Umbilical cord (tissue), 2 donors: ENCODE results near the gene COX7A2L. TPM values are rescaled to one million over a fixed set of nuclear protein-coding genes. Genes with fewer than 3 reads are reported as not detected.
A peak's percentile ranks its signal among the peaks of the same experiment; 100 is the strongest.
"Not testable (repeated sequence)": the region's sequence is repeated elsewhere in the genome, so short reads cannot be mapped to it uniquely, and the experiment has no call there.

Source experiments
- DNase-seq: peaks from one replicate; pipeline ENCODE4 v3.0.0-alpha.2; 2015; ENCODE audit warnings: low spot score
- total RNA-seq: library from RNA; depleted of rRNA; stranded (reverse); fragments of >200 nt; gene quantifications from one replicate; pipeline ENCODE4 v1.2.3, GENCODE V29; 2014; ENCODE audit warnings: low replicate concordance; ENCODE audit not compliant: insufficient read depth

Gene COX7A2L, protein sequence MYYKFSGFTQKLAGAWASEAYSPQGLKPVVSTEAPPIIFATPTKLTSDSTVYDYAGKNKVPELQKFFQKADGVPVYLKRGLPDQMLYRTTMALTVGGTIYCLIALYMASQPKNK
- 165 TPM for total RNA-seq

DNA sequence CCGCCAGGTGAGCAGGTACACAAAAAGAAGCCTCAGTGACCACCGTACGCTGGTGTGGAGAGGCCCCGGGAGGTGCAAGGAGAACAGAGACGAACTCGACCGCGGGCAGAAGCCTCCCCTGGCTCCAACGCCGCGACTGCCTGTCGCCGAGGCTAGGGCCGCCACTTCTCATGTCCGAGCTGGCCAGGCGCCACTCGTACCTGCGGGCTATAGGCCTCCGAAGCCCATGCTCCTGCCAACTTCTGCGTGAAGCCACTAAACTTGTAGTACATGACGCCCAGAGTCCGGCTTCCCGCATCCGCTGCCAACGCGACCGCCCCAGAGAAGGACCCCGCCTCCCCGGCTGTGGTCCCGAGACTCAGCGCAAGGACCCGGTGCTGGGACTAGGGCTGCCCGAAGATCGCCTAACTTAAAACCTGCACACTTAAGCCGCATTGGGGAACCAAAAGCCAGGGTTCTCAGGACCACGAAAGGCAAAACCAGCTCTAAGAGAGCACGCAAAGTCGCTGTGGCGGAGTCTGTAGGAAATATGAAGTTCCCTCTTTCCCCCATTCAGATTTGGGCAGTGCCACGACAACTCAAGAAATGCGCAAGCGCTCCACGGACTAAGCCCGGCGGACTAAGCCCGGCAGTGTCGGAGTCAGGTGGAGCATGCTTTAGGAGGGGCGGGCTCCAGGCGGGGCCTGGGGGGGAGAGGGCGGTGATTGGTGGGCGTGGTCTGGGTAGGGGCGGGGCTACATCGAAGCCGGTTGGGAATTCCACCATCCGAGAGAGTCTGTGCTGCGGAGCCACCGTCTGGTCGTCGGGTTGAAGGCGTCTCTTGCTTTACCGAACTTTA is at the start of gene COX7A2L:
COX7A2L (minus strand) TSS at position 328 of the 838 bp plus-strand sequence; CDS start at position 272, 56 bp downstream.
- DNase-seq = peak; percentile 99

DNA sequence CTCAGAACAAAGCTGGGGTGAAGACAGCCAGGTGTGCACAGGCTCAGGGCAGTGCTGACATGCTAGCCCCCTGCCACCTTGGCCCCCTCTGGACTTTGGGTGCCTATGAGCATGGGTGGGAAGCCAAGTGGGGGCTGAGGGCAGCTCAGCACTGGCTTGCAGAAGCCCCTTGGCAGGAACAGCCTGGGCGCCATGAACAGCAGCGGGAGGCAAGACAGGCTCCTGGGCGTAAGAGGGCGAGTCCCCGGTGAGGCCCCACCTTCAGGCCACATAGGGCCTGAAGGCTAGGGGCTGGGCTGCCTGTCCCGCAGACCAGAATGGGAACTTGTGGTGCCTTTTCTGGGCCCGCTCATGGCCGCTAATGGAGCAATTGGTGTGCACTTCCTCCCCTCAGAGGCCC is 47.0 kb upstream of the COX7A2L start:
- DNase-seq = no peak

DNA sequence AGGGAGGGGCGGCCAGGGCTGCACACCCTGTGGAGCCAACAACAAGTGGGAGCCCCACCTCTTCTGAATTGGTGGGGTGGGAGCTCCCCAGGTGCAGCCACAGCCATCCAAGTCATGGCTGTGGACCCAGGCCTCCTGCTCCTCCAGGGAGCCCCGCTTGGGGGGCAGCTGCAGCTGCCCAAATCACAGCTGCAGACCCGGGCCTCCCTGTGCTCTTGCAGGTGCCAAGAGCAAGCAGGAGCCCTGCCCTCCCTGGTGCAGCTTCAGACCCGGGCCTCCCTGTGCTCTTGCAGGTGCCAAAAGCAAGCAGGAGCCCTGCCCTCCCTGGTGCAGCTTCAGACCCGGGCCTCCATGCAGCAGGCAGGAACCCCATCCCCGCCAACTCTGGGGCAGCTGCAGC is 46.5 kb upstream of the COX7A2L start:
- no peak for DNase-seq

DNA sequence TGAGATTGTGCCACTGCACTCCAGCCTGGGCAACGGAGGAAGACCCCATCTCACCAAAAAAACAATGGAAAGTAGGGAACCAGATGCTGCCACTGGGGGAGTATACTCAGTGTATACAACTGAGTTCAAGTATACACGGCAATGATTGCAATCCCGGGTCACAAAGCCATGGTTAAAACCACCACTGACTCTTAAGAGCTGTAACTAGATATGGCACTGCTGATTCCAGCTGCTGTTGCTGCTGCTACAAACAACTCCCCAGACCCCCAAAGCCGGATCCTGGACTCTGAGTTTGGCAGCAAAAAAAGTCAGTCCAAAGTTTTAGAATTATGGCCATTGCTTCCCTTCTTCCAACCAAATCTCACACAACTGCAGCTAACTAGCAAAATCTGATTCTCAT is 43.7 kb upstream of the COX7A2L start:
- no peak for DNase-seq

DNA sequence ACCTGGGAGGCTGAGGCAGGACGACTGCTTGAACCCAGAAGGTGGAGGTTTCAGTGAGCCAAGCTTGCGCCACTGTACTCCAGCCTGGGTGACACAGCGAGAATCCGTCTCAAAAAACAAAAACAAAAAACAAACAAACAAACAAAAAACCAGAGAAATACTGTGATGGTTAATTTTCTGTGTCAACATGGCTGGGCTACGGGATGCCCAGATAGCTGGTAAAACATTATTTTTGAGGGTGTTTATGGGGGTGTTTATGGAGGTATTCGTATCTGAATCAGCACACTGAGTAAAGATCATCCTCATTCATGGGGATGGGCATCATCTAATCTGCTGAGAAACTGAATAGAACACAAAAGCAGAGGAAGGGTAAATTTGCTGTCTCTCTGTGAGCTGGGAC is 40.8 kb upstream of the COX7A2L start:
- no peak for DNase-seq

DNA sequence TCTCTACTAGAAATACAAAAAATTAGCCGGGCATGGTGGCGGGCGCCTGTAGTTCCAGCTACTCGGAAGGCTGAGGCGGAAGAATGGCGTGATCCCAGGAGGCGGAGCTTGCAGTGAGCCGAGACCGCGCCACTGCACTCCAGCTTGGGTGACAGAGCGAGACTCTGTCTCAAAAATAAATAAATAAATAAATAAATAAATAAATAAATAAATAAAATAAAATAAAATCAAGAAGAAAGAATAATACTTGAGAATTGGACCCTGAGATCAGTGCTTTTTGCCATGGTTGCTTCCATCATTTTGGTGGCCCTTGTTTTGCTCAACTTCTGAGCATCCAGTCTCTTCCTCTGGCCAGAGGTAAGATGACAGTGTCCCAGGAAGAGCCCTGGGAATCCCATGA is 37.0 kb upstream of the COX7A2L start:
- not testable (repeated sequence) for DNase-seq

DNA sequence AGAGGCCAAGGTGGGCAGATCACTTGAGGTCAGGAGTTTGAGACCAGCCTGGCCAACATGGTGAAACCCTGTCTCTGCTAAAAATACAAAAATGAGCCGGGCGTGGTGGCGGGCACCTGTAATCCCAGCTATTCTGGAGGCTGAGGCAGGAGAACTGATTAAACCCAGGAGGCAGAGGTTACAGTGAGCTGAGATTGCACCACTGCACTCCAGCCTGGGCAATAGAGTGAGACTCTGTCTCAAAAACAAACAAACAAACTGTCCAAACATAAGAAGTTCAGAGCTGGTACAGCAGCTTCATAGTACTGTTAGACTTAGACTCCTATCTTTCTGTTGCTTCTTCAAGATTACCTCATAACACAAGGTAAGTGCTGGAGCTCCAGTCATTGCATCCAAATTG is 32.3 kb upstream of the COX7A2L start:
- not testable (repeated sequence) for DNase-seq

DNA sequence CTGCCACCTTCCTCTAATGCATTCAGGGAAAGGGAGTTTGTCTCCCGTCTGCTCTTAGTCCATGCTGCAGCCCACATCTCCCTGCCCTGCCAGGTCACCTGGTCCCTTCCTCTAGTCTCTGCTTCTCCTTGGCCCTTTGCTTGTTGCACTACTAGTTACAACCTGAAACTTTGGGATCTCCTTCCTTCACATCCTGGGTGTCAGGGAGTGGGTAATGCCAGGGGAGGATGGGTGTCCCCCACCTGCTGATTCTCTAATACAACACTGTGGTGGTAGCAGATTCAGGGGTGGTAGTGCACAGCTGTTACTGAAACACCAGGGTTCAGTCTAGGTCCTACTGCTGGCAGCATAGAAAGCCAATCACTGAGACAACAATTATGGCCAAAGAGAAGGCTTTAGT is 31.2 kb upstream of the COX7A2L start:
- no peak for DNase-seq

DNA sequence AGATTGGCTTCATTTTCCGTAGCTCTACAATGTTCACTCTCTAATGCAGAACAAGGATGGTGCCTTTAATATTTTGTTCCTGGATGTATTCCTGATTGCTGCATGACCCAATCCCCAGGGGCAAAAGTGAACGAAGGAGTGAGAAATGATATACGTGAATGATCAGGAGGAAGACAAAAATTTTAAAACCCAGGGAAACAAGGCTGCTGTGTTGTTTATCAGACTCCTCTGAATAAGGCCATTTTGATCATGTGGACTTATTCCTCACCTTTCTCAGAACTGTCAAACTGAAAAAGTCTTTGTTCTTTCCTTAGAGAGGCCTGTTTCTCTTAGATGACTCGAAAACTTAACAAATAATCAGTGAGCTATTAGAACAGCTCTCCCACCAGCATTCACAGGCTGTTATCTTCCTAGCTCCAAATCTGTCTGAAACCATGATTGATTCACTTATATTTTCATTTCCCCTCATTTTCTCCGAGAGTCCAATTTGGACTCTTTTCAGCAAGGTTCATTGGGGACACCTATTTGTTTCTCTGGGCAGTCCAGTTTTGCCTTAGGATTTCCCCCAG is 29.5 kb upstream of the COX7A2L start:
- DNase-seq = no peak

DNA sequence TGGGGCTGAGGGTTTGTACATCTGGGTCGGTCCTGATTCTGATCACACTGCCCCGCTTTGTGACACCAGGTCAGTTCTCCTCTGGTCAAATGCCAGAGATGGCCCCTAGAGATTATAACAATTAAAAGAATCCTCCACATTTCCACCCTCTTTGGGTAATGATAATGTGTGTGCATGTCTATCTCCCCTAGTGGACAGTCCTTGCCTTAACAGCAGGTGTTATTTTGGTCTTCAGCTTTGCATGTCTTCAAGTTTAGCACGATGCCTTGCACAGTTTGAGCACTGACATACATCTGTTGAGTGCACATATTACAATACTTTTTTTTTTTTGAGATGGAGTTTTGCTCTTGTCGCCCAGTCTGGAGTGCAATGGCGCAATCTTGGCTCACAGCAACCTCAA is 25.7 kb upstream of the COX7A2L start:
- no peak for DNase-seq

DNA sequence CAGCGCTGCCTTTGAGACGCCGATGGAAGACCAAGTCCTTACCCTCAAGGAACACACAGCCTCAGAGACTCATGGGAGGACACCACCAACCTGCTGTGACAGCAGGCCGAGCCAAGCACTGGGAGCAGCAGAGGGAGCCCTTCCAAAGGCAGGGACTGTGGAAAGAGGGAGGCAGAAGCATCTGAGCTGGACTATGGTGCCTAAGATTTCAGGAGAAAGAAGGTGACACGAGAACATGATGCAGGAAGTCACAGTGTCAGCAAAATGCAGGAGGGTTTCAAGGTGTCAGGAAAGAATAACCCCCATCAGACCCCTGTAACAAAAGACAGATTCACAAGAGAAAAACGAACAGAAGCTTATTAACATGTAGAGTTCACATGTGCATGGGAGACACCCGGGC is 24.2 kb upstream of the COX7A2L start:
- DNase-seq = no peak

DNA sequence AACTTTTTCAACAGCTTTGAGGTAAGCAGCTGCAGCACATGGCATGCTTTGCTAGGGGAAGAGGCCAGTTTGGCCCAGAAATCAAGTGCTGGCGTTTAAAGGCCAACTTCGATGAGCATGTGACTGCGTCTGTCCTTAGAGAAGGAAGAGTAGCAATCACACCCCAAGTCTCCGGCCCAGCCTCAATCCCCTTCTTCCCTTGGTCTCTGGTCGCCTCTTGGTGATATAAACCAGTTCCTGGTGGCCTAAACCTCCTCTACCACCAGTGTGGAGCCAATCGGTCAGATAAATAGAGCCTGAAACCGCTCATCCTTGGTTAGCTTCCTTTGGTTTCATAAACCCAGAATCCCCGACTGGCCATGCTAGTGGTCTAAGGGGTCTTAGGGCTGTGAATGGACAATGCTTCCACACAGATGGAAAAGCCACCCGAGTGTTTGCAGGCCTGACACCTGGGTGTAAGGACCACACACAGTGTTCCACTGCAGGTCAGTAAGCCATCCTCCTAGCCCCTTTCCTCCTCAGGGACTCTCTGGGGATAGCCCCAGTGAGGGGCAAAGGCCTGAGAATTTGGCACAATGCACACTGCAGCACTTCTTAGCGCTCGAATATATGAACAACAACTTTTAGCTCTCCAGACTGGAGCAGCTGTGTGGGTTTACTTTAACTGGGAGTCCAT is 23.0 kb upstream of the COX7A2L start:
- no peak for DNase-seq

DNA sequence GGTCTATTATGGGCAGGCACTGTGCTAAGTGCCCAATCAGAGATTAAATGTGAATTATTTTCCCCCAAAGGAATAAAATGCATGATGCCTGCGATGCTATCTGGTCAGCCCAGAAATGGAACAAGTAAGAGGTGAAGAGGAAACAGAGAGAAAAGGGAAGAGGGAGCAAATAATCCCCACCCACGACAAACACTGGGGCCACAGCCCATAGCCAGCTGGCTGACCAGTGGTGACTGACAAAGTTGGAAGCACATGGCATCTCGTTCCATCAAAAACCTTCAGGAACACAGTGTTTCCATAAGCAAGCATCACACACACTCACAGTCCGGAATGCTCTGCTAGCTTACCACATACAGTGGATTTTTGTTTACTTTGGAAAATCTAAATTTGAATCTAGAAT is 21.1 kb upstream of the COX7A2L start:
- no peak for DNase-seq

DNA sequence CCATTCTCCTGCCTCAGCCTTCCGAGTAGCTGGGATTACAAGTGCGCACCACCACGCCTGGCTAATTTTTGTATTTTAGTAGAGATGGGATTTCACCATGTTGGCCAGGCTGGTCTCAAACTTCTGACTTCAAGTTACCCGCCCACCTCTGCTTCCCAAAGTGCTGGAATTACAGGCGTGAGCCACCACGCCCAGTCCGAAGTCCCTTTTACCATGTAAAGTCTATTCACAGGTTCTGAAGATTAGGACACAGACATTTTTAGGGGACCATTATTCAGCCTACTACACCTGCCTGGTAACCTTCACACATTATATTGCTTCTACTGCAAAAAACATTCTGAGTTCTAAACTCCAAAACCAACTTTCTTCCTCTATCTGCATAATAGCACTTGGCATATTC is 19.0 kb upstream of the COX7A2L start:
- not testable (repeated sequence) for DNase-seq

DNA sequence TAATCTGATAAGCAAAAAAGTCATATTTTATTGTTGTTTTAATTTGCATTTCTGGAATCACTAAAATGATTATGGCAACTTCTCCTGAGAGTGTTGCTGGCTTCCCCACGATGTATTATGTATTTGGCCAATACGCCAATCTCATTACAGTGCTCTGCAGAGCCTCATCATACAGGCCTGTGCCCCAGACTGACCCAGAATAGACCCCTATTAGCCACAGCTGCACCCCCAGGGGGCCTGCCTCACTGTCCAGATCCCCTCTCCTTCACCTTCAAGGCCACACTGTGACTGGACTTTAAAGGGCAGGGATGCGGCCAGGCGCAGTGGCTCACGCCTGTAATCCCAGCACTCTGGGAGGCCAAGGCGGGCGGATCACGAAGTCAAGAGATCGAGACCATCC is 17.4 kb upstream of the COX7A2L start:
- DNase-seq = no peak

DNA sequence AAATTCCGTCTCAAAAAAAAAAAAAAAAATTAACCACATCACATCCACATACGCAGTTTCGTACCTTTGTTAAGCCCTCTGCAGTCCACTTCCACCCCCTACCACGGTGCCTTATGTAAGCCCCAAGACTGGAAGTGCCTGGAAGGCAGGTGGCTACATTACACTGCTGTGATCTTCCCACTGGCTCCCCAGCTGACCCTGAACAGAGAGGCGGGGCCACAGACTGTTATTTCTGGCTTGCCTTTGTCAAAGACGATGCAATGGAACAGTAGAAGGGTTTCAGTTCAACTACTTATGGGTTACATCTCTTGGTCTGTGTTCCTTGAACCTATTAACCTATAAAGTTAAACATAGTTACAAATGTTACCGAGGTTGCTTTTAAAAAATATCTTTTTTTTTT is 15.7 kb upstream of the COX7A2L start:
- no peak for DNase-seq

DNA sequence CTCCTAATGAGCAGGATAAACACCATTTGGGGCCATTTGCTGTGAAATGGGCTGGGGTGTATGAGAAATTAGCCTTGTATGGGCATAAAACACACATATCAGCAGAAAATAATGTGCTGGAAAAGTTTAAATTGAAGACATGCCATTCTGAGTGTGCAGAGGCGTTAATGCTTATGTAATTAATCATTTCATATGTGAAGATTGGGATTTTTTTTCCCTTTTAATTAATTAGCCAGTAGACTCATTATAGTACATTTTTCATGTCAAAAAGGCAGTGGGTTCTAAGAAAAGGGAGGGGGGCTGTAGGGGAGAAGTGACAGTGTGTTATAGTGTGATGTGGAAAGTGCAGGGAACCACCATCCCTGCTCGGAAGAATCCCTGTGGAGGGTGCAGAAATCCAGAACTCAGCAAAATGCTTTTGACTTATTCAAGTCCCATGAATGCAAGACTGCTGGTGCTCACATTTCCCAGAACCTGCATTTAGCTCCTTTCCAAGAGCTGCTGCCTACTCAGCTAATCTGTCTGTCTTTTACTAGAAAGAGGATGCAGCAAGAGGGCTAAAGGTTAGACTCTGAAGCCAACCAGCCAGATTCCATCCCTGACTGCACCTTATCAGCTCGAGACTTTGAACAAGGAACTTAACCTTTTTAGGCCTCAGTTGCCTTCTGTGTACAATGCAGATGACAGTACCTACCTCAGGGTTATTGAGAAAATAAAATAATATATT is 11.6 kb upstream of the COX7A2L start:
- peak; percentile 24 for DNase-seq

DNA sequence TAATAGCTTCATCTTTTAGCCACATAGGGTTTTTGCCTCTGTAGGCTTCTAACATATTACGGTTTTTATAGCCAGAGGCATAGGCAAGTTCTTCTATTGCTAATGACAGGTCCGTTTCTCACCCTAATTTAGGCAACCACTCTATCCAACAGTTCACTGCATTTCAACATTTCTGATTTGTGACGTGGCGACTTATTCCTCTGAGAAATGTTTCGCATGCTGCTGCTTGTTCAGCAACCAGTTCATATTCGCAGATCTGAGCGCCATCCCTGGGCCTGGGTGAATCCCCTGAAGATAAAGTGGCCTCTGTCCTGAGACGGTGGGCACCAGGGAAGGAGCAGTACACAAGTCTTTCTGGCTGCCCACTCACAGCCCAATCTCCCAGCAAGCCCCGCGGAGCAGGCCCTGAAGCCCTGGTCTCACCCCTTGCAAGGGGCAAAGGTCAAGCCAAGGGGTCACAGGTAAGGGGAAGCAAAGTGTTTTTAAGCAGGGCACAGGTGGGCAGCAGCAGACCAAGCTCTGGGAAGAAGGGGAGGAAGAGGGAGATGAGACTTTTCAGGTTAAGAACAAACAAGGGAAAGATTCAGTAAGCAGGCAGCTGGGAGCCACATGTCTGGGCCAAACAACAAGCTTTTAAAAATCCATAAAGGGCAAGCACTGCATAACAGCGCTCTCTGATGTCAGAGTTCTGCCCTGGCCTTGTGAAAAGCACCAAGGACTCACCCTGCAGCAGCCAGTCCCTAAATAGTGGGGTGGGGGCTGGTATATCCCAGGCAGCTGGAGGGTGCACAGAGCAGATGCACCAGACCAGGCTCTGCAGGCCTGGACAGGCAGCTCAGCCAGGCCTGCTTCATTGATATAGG is 10.8 kb upstream of the COX7A2L start:
- DNase-seq = peak; percentile 45

DNA sequence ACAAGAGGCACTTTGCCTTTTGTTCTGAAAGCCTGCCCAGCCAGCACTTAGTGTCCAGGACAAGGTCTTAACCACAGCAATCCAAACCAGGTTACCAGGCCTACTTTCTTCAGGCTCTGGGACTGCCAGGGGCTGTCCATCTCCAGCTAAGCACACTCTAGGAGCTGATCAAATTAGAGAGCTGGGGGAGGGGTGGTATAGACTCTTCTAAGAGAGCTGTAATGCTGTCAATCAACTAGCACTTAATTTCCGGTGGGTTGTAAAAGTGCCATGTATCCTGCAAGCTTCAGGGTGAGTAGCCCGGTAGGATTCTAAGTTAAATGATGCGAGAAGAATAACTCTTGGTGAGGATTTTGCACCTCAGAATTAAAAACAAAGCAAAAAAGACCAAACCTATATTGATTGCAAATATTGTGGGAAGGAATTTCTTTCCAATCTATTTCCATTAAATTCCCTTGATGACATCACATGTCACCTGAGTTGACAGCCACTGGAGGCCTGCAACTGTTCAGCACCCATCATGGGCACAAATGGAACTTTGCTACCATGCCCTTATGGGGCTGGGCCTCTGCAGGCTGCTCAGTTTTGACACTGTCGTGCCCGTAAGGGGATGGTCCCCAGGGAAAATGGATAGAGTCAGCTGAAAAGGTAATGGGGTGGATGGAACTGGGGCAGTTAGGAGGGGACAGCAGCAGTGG is 8.7 kb upstream of the COX7A2L start:
- no peak for DNase-seq

DNA sequence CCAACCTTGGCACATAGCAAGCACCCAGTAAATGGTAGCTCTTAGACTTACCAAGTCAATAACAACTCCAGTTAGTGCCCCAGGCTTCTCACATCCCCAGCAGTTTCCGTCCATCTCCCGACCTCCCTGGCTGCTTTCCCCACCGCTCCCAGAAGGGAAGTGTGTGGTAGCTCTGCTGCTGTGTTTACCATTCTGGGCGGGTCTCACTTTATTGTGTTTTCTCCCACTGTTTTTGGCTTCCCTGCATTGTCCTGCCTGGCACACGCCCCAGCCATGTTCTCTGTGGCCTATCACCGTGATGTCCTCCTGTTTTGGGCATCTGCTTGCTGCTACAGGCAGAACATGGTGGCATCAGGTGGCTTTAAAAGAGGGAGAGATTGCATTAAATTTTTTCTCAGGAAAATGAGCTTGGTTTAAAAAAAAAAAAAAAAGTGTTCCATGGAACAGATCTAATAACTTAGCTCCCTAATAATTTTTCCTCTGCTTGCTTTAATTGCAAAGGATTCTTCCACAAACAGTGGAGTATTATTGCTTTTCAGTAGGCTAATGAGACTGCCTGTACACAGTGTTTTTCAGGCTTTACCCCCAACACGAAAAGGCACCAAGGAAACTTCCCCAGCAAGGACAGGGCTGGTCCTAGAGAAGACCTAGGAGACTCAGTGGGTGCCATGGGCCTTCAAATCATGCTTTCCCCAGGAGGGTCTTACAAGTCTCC is 8.0 kb upstream of the COX7A2L start:
- DNase-seq = no peak
